Liver (tissue), 9 donors: ENCODE measurements around the gene CD2. TPM values are rescaled to one million over a fixed set of nuclear protein-coding genes. Genes with fewer than 3 reads are reported as not detected.

ENCODE experiments used
- DNase-seq: peaks from one replicate; pipeline ENCODE4 v3.0.0-alpha.2; 2017; ENCODE audit warnings: low spot score
- H3K27ac ChIP-seq, 2 donors: one replicate each; pipeline ENCODE4 v1.7.0; 2013; ENCODE audit warnings: inconsistent platforms in 2 of 2, low read length in 2 of 2, control low read depth in 1 of 2, low read depth in 1 of 2, mild to moderate bottlenecking in 1 of 2
- H3K27me3 ChIP-seq, 4 donors: one replicate each; pipeline versions ENCODE4 v1.6.1 to v1.7.0; 2013; ENCODE audit warnings: low read length in 3 of 4, inconsistent platforms in 1 of 4, mild to moderate bottlenecking in 1 of 4, moderate library complexity in 1 of 4; ENCODE audit not compliant: control insufficient read depth in 4 of 4, insufficient read depth in 4 of 4
- H3K36me3 ChIP-seq, 4 donors: one replicate each; pipeline versions ENCODE4 v1.6.1 to v1.7.0; 2013; ENCODE audit warnings: low read length in 3 of 4, mild to moderate bottlenecking in 3 of 4, low read depth in 1 of 4, moderate library complexity in 1 of 4; ENCODE audit not compliant: control insufficient read depth in 4 of 4, insufficient read depth in 3 of 4
- H3K4me1 ChIP-seq, 4 donors: one replicate each; pipeline versions ENCODE4 v1.6.1 to v1.7.0; 2013; ENCODE audit warnings: low read length in 3 of 4, mild to moderate bottlenecking in 3 of 4, moderate library complexity in 1 of 4; ENCODE audit not compliant: control insufficient read depth in 4 of 4, insufficient read depth in 4 of 4
- H3K4me3 ChIP-seq, 3 donors: one replicate each; pipeline versions ENCODE4 v1.6.1 to v1.7.0; 2013; ENCODE audit warnings: low read length in 3 of 3, control low read depth in 1 of 3, low read depth in 1 of 3, mild to moderate bottlenecking in 1 of 3
- H3K9ac ChIP-seq, 2 donors: one replicate each; pipeline ENCODE4 v1.7.0; 2013; ENCODE audit warnings: low read length in 2 of 2, mild to moderate bottlenecking in 2 of 2, moderate library complexity in 2 of 2, control low read depth in 1 of 2, low read depth in 1 of 2
- H3K9me3 ChIP-seq, 4 donors: one replicate each; pipeline versions ENCODE4 v1.6.1 to v1.7.0; 2013; ENCODE audit warnings: low read length in 3 of 4; ENCODE audit not compliant: control insufficient read depth in 4 of 4
- ATF3 ChIP-seq: IDR thresholded peaks from 2 replicates; pipeline ENCODE4 v1.6.1; 2016; ENCODE audit warnings: antibody characterized with exemption
- CTCF ChIP-seq: fragments of 150-350 bp; IDR thresholded peaks from 2 replicates; pipeline ENCODE4 v1.5.1; 2017; ENCODE audit warnings: improper control_type of control experiment, low read depth, low read length; ENCODE audit not compliant: missing input control
- EGR1 ChIP-seq, 2 donors: IDR thresholded peaks; 2 replicates each; pipeline ENCODE4 v1.6.1; 2016 to 2018; ENCODE audit warnings: antibody characterized with exemption in 2 of 2, low read depth in 2 of 2
- FOXA1 ChIP-seq: IDR thresholded peaks from 2 replicates; pipeline ENCODE4 v1.6.1; 2016; ENCODE audit warnings: antibody characterized with exemption
- FOXA2 ChIP-seq: IDR thresholded peaks from 2 replicates; pipeline ENCODE4 v1.6.1; 2016; ENCODE audit warnings: antibody characterized with exemption
- GABPA ChIP-seq, 2 donors: IDR thresholded peaks in 1 of 2; conservative IDR thresholded peaks in 1 of 2; 2 replicates each; pipeline ENCODE4 v1.6.1; 2016; ENCODE audit warnings: antibody characterized with exemption in 2 of 2, mild to moderate bottlenecking in 1 of 2, moderate library complexity in 1 of 2
- HNF4A ChIP-seq, 2 donors: conservative IDR thresholded peaks; 2 replicates each; pipeline ENCODE4 v1.6.1; 2016; ENCODE audit warnings: antibody characterized with exemption in 2 of 2, mild to moderate bottlenecking in 2 of 2
- HNF4G ChIP-seq: IDR thresholded peaks from 2 replicates; pipeline ENCODE4 v1.6.1; 2016; ENCODE audit warnings: antibody characterized with exemption
- JUND ChIP-seq, 2 donors: IDR thresholded peaks; 2 replicates each; pipeline ENCODE4 v1.6.1; 2016; ENCODE audit warnings: antibody characterized with exemption in 2 of 2
- MAX ChIP-seq: IDR thresholded peaks from 2 replicates; pipeline ENCODE4 v1.6.1; 2016; ENCODE audit warnings: antibody characterized with exemption
- NR2F2 ChIP-seq: IDR thresholded peaks from 2 replicates; pipeline ENCODE4 v1.6.1; 2016; ENCODE audit warnings: antibody characterized with exemption
- RAD21 ChIP-seq, 2 donors: IDR thresholded peaks; 2 replicates each; pipeline ENCODE4 v1.6.1; 2016; ENCODE audit warnings: antibody characterized with exemption in 2 of 2, mild to moderate bottlenecking in 2 of 2
- REST ChIP-seq: IDR thresholded peaks from 2 replicates; pipeline ENCODE4 v1.6.1; 2016; ENCODE audit warnings: antibody characterized with exemption, mild to moderate bottlenecking
- RXRA ChIP-seq, 2 donors: IDR thresholded peaks; 2 replicates each; pipeline ENCODE4 v1.6.1; 2017 to 2018; ENCODE audit warnings: antibody characterized with exemption in 2 of 2, mild to moderate bottlenecking in 1 of 2
- SP1 ChIP-seq: IDR thresholded peaks from 2 replicates; pipeline ENCODE4 v1.6.1; 2018; ENCODE audit warnings: antibody characterized with exemption, mild to moderate bottlenecking
- TAF1 ChIP-seq: conservative IDR thresholded peaks from 2 replicates; pipeline ENCODE4 v1.6.1; 2016; ENCODE audit warnings: antibody characterized with exemption, mild to moderate bottlenecking
- YY1 ChIP-seq: IDR thresholded peaks from 2 replicates; pipeline ENCODE4 v1.6.1; 2016; ENCODE audit warnings: antibody characterized with exemption, mild to moderate bottlenecking
- ZBTB33 ChIP-seq: IDR thresholded peaks from 2 replicates; pipeline ENCODE4 v1.6.1; 2016; ENCODE audit warnings: antibody characterized with exemption
- whole genome bisulfite sequencing: extraction: QIAGEN DNeasy Blood & Tissue Kit; methylation state at CpG from one replicate; pipeline ENCODE4 v1.1.7; 2013; 5-methylcytosine and 5-hydroxymethylcytosine counted together
- polyA plus RNA-seq, 2 donors: library from polyadenylated mRNA; stranded (reverse) in 1 of 2; unstranded in 1 of 2; fragments of 200-250 nt in 1 of 2; fragments of >200 nt in 1 of 2; fragmentation: Nextera tagmentation in 1 of 2; extraction: Ambion mirVana in 1 of 2; gene quantifications; one replicate each; pipeline versions ENCODE4 v1.2.1 to v1.2.3, GENCODE V29; 2013 to 2015
- total RNA-seq, 2 donors: library from RNA; depleted of rRNA; stranded (reverse); fragments of >200 nt; gene quantifications; one replicate each; pipeline ENCODE4 v1.2.3, GENCODE V29; 2014
- donor health status: healthy.
- donor health status: healthy.
- donor health status: healthy.
- donor health status: healthy.
- donor health status: healthy.

Gene CD2
- total and polyA plus RNA-seq, 4 donors: 0.28 to 1.5 (median 0.89) TPM

- H3K9me3 ChIP-seq: no peaks in the 10 kb centered on the region
- TF ChIP-seq JUND (IDR thresholded peaks at IDR 0.05): no peak
- no peak for TF ChIP-seq ATF3
- TF ChIP-seq SP1: no peak
- TF ChIP-seq YY1: no peak
- TF ChIP-seq NR2F2: no peak
- TF ChIP-seq ZBTB33: no peak
- no peak for TF ChIP-seq RAD21 (IDR thresholded peaks at IDR 0.05)
- TF ChIP-seq MAX: no peak
- TF ChIP-seq CTCF: no peak
- no peak for TF ChIP-seq REST
- no peak for TF ChIP-seq HNF4A (conservative IDR thresholded peaks at IDR 0.05)
- no peak for TF ChIP-seq TAF1
- no peak for TF ChIP-seq HNF4G
- TF ChIP-seq RXRA (IDR thresholded peaks at IDR 0.05): no peak
- TF ChIP-seq GABPA (IDR thresholded peaks at IDR 0.05 in 1 of 2, conservative IDR thresholded peaks at IDR 0.05 in 1 of 2): no peak
- TF ChIP-seq FOXA1: no peak
- TF ChIP-seq EGR1 (IDR thresholded peaks at IDR 0.05; ENCODE audit: low read depth in 2 of 2): no peak
- no peak for TF ChIP-seq FOXA2
- no peak for DNase-seq
- H3K4me3 ChIP-seq: no peak overlapping the region
- H3K4me1 ChIP-seq: no peaks in the 10 kb centered on the region
- H3K27ac ChIP-seq: no peak overlapping the region
- WGBS: 93% methylated on average over 5 of the region's 5 CpGs
- H3K27me3 ChIP-seq: no peaks in the 10 kb centered on the region
- no peak overlapping the region for H3K9ac ChIP-seq
- no peaks in the 10 kb centered on the region for H3K36me3 ChIP-seq
These were observed 33.2 kb upstream of the CD2 start for GRCh38 chr1:116721039-116721405.
